Left lung (tissue), 10 donors: ENCODE data around the gene SETD6. TPM values are rescaled to one million over a fixed set of nuclear protein-coding genes. Genes with fewer than 3 reads are reported as not detected.

Experiments used
- ATAC-seq: fragments of 200-7000 bp; cut with Tn5 transposase; one replicate; pipeline ENCODE4 v1.9.1; 2020; ENCODE audit warnings: moderate library complexity
- DNase-seq, 4 donors: peaks; one replicate each; pipeline ENCODE4 v3.0.0-alpha.2; 2013 to 2020
- H3K27ac ChIP-seq, 2 donors: fragments of 200-600 bp; sonication (generic) in 1 of 2; one replicate each; pipeline versions ENCODE4 v1.5.0 to v1.8.0; 2020 to 2021
- H3K27me3 ChIP-seq, 2 donors: fragments of 200-600 bp; sonication (generic) in 1 of 2; one replicate each; pipeline versions ENCODE4 v1.5.0 to v1.8.0; 2020 to 2021
- H3K36me3 ChIP-seq, 2 donors: fragments of 200-600 bp; sonication (generic) in 1 of 2; one replicate each; pipeline versions ENCODE4 v1.5.0 to v1.8.0; 2020 to 2021
- H3K4me1 ChIP-seq, 2 donors: fragments of 200-600 bp; one replicate each; pipeline ENCODE4 v1.8.0; 2021
- H3K4me3 ChIP-seq, 2 donors: fragments of 200-600 bp; sonication (generic) in 1 of 2; one replicate each; pipeline versions ENCODE4 v1.5.0 to v1.8.0; 2020 to 2021; ENCODE audit warnings: mild to moderate bottlenecking in 1 of 2
- H3K9me3 ChIP-seq, 2 donors: fragments of 200-600 bp; sonication (generic) in 1 of 2; one replicate each; pipeline versions ENCODE4 v1.5.0 to v1.8.0; 2020 to 2021
- CTCF ChIP-seq, 2 donors: fragments of 200-600 bp; sonication (generic) in 1 of 2; IDR thresholded peaks; one replicate each; pipeline versions ENCODE4 v1.5.0 to v1.8.0; 2021; ENCODE audit warnings: antibody characterized with exemption in 2 of 2
- intact Hi-C, 2 donors: fragments of 100-400 bp; cut with DNase I; formaldehyde crosslinking; loops; one replicate each; pipeline versions ENCODE4 v1.11.2 to v1.14.2; 2022
- polyA plus RNA-seq, 6 donors: library from polyadenylated mRNA; unstranded; fragments of 120-200 nt; gene quantifications; one replicate each; pipeline ENCODE4 v1.2.1, GENCODE V29; 2013; ENCODE audit not compliant: insufficient read length in 6 of 6
- total RNA-seq, 2 donors: library from RNA; stranded (reverse); fragmentation: NEBNext Ultra II Directional; extraction: Animal tissue kit (Norgen Biotek cat#: 25700); gene quantifications; one replicate each; pipeline ENCODE4 v1.2.1, GENCODE V29; 2021
- donor health status: DM: no; HTN: yes; CAD: no.
- donor health status: DM: no; HTN: no; CAD: no.

Gene SETD6
- total and polyA plus RNA-seq, 8 donors: 14.3 to 39.1 (median 32.3) TPM

- no peaks in the 10 kb centered on the region for H3K4me1 ChIP-seq
- no peak for ATAC-seq
- no peaks in the 10 kb centered on the region for H3K9me3 ChIP-seq
- no peaks in the 10 kb centered on the region for H3K36me3 ChIP-seq
- H3K27me3 ChIP-seq: peaks cover 0 to 21% of the 10 kb centered on the region in 2 donors
- H3K4me3 ChIP-seq: no peak overlapping the region
- no peak overlapping the region for H3K27ac ChIP-seq
- no peak for DNase-seq
- no peak for TF ChIP-seq CTCF (IDR thresholded peaks at IDR 0.05)
- intact Hi-C loops: no loop called here
These were observed 6.6 kb upstream of the SETD6 start for GRCh38 chr16:58508671-58509251.

- Histone ChIP-seq H3K36me3 (no peaks in the 10 kb centered on the region), H3K27me3 (peaks cover 0 to 15% of the 10 kb centered on the region in 2 donors), H3K4me3 (no peak overlapping the region), H3K4me1 (peaks cover 0 to 3% of the 10 kb centered on the region in 2 donors), H3K9me3 (no peaks in the 10 kb centered on the region), H3K27ac (no peak overlapping the region)
- ATAC-seq (no peak), DNase-seq (peak in 1 of 4 donors; percentile 64)
- intact Hi-C loops: no loop called here
- TF ChIP-seq CTCF (IDR thresholded peaks at IDR 0.05): no peak
These were observed 5.8 kb upstream of the SETD6 start for GRCh38 chr16:58509256-58510096.

- DNase-seq: peak in 1 of 4 donors; percentile 45
- Histone ChIP-seq H3K4me1 (peaks cover 0 to 11% of the 10 kb centered on the region in 2 donors), H3K27me3 (peaks cover 0 to 11% of the 10 kb centered on the region in 2 donors), H3K9me3 (no peaks in the 10 kb centered on the region), H3K4me3 (no peak overlapping the region), H3K36me3 (no peaks in the 10 kb centered on the region), H3K27ac (no peak overlapping the region)
- TF ChIP-seq CTCF (IDR thresholded peaks at IDR 0.05): no peak
- intact Hi-C loops: no loop called here
- ATAC-seq: no peak
These were observed 5.1 kb upstream of the SETD6 start for GRCh38 chr16:58510097-58510775.

GRCh38 chr16:58510776-58511628 lies 4.3 kb upstream of the SETD6 start:
- DNase-seq: no peak
- H3K36me3 ChIP-seq: no peaks in the 10 kb centered on the region
- no peaks in the 10 kb centered on the region for H3K9me3 ChIP-seq
- no peak overlapping the region for H3K4me3 ChIP-seq
- H3K27me3 ChIP-seq: peaks cover 0 to 11% of the 10 kb centered on the region in 2 donors
- H3K27ac ChIP-seq: no peak overlapping the region
- ATAC-seq: no peak
- intact Hi-C loops: no loop called here
- H3K4me1 ChIP-seq: peaks cover 0 to 12% of the 10 kb centered on the region in 2 donors
- no peak for TF ChIP-seq CTCF (IDR thresholded peaks at IDR 0.05)
